Lung (tissue), 12 donors: ENCODE data around the gene SYDE1. TPM values are rescaled to one million over a fixed set of nuclear protein-coding genes. Genes with fewer than 3 reads are reported as not detected.

Source experiments
- ATAC-seq: fragments of 200-7000 bp; cut with Tn5 transposase; one replicate; pipeline ENCODE4 v1.9.1; 2020; ENCODE audit warnings: moderate number of reproducible peaks; ENCODE audit not compliant: insufficient read depth, low FRiP score
- DNase-seq, 3 donors: peaks; one replicate each; pipeline ENCODE4 v3.0.0-alpha.2; 2013 to 2017
- H3K27ac ChIP-seq, 2 donors: one replicate each; pipeline ENCODE4 v1.5.1; 2013; ENCODE audit warnings: mild to moderate bottlenecking in 2 of 2, moderate library complexity in 2 of 2, control low read depth in 1 of 2, inconsistent platforms in 1 of 2, low read depth in 1 of 2, low read length in 1 of 2
- H3K27me3 ChIP-seq, 3 donors: one replicate each; pipeline ENCODE4 v1.5.1; 2013; ENCODE audit warnings: low read length in 2 of 3; ENCODE audit not compliant: control insufficient read depth in 3 of 3, insufficient read depth in 3 of 3
- H3K36me3 ChIP-seq, 4 donors: one replicate each; pipeline ENCODE4 v1.5.1; 2013; ENCODE audit warnings: low read length in 4 of 4, mild to moderate bottlenecking in 1 of 4, moderate library complexity in 1 of 4; ENCODE audit not compliant: control insufficient read depth in 4 of 4, insufficient read depth in 4 of 4
- H3K4me1 ChIP-seq, 5 donors: one replicate each; pipeline ENCODE4 v1.5.1; 2013; ENCODE audit warnings: low read length in 5 of 5, mild to moderate bottlenecking in 2 of 5, moderate library complexity in 1 of 5; ENCODE audit not compliant: control insufficient read depth in 5 of 5, insufficient read depth in 5 of 5
- H3K4me3 ChIP-seq: one replicate; pipeline ENCODE4 v1.5.1; 2013; ENCODE audit warnings: mild to moderate bottlenecking, control low read depth, moderate library complexity
- H3K9ac ChIP-seq, 2 donors: one replicate each; pipeline ENCODE4 v1.5.1; 2013; ENCODE audit warnings: low read length in 2 of 2, control low read depth in 1 of 2; ENCODE audit not compliant: insufficient read depth in 1 of 2
- H3K9me3 ChIP-seq, 4 donors: one replicate each; pipeline ENCODE4 v1.5.1; 2013; ENCODE audit warnings: low read length in 3 of 4, mild to moderate bottlenecking in 1 of 4, moderate library complexity in 1 of 4; ENCODE audit not compliant: control insufficient read depth in 4 of 4, insufficient read depth in 3 of 4
- WGBS, 2 donors: extraction: QIAGEN DNeasy Blood & Tissue Kit; methylation state at CpG; one replicate each; pipeline ENCODE4 v1.1.7; 2013; 5-methylcytosine and 5-hydroxymethylcytosine counted together
- polyA plus RNA-seq, 2 donors: library from polyadenylated mRNA; stranded (reverse); fragments of 200-250 nt; gene quantifications; one replicate each; pipeline ENCODE4 v1.2.1, GENCODE V29; 2013
- total RNA-seq, 2 donors: library from RNA; depleted of rRNA in 1 of 2; stranded (reverse); fragments of >200 nt in 1 of 2; gene quantifications; one replicate each; pipeline ENCODE4 v1.2.1, GENCODE V29; 2014 to 2021
- TF ChIP-seq, protein P1 (sequence below): IDR thresholded peaks from 2 replicates; pipeline ENCODE4 v1.5.1; 2012; ENCODE audit warnings: mild to moderate bottlenecking; ENCODE audit errors: control extremely low read depth, extremely low read depth
- donor health status: control.
- donor health status: control.
- donor health status: Bipolar disorder and iron deficiency.
- donor health status: healthy.
- donor health status: DM: yes; HTN: yes; CAD: no.

SYDE1 gene
- total and polyA plus RNA-seq, 4 donors: 5.5 to 26.9 (median 16.8) TPM

DNA sequence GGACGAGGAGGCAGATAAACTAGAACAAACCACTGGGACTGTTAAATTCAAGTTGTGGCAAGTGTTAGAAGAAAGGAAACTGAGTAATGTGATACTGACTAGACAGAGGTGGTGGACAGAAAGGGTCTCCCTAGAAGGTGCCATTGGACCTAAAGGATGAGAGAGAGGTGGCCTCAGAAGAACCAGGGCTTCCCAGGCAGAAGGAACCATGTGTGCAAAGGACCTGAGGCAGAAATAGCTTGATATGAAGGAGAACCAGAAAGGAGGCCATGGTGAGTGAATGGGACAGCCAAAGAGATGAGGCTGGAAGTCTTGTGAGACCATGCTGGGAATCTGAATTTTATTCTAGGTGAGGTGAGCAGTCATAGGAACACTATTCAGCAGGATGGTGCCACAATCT, 2.8 kb upstream of the SYDE1 start:
- Histone ChIP-seq H3K9me3 (peaks cover 2 to 4% (median 4%) of the 10 kb centered on the region in 4 donors), H3K9ac (no peak overlapping the region), H3K4me3 (no peak overlapping the region), H3K4me1 (peaks cover 0 to 12% (median 5%) of the 10 kb centered on the region in 5 donors), H3K27me3 (no peaks in the 10 kb centered on the region), H3K36me3 (peaks cover 0 to 5% (median 3%) of the 10 kb centered on the region in 4 donors), H3K27ac (no peak overlapping the region)
- ATAC-seq (no peak), DNase-seq (no peak)
- TF ChIP-seq, protein P1, sequence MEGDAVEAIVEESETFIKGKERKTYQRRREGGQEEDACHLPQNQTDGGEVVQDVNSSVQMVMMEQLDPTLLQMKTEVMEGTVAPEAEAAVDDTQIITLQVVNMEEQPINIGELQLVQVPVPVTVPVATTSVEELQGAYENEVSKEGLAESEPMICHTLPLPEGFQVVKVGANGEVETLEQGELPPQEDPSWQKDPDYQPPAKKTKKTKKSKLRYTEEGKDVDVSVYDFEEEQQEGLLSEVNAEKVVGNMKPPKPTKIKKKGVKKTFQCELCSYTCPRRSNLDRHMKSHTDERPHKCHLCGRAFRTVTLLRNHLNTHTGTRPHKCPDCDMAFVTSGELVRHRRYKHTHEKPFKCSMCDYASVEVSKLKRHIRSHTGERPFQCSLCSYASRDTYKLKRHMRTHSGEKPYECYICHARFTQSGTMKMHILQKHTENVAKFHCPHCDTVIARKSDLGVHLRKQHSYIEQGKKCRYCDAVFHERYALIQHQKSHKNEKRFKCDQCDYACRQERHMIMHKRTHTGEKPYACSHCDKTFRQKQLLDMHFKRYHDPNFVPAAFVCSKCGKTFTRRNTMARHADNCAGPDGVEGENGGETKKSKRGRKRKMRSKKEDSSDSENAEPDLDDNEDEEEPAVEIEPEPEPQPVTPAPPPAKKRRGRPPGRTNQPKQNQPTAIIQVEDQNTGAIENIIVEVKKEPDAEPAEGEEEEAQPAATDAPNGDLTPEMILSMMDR: no peak
- 88 to 92% methylated on average over 1 of the region's 1 CpG for WGBS, 2 donors

GRCh38 chr19:15105044-15105443, 2.2 kb upstream of the SYDE1 start:
- Histone ChIP-seq H3K36me3 (peaks cover 0 to 12% (median 3%) of the 10 kb centered on the region in 4 donors), H3K4me1 (peaks cover 0 to 12% (median 5%) of the 10 kb centered on the region in 5 donors), H3K4me3 (no peak overlapping the region), H3K9me3 (peaks cover 2 to 4% (median 4%) of the 10 kb centered on the region in 4 donors), H3K27me3 (no peaks in the 10 kb centered on the region), H3K9ac (no peak overlapping the region), H3K27ac (no peak overlapping the region)
- 92 to 94% methylated on average over 3 of the region's 3 CpGs for whole genome bisulfite sequencing, 2 donors
- DNase-seq: no peak
- ATAC-seq: no peak
- TF ChIP-seq, protein P1: no peak

DNA sequence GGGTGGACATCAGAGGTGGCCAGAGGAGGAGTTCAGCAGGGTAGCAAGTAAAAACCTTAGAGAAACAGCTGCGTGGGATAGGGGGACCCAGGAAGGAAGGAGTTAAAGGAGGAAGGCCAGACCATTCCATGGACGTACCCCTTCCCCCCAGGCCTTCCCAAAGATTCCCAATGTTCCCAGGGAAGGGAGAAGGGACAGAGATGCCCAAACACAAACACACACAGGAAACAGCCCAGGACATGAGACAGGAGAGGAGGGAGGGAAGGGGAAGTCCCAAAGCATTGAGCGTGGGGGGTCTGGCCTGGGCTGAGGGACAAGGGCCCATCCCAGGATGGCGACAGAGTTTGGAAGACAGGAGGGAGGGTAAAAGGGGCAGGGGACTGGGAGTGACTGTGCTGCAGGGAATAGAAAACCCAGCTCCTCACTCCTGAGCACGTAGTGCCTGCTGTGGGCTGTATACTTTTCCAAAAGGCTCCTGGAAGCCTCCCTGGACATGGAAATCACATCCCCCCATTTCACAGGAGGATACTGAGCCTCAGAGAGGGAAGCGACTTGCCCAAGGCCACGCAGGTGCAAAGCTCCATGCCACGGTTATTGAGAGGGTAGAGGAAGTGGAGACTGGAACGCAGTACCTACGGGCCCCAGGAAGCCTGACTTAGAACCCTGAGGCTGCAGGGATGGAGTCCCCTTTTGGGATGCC, 1.1 kb downstream of the SYDE1 start:
- Histone ChIP-seq H3K27ac (peak overlapping the region; percentile 93 to 94), H3K4me1 (peaks cover 0 to 12% (median 0%) of the 10 kb centered on the region in 5 donors), H3K9ac (peak overlapping the region; percentile 42 to 46), H3K36me3 (peaks cover 0 to 32% (median 20%) of the 10 kb centered on the region in 4 donors), H3K9me3 (peaks cover 2 to 4% (median 3%) of the 10 kb centered on the region in 4 donors), H3K27me3 (no peaks in the 10 kb centered on the region), H3K4me3 (peak overlapping the region; percentile 69)
- WGBS, 2 donors: 33 to 35% methylated on average over 10 of the region's 10 CpGs
- ATAC-seq (no peak), DNase-seq (peak; percentile 64 to 77 (median 73))
- TF ChIP-seq, protein P1: no peak
